IPS-15b (cell line): Measurements from ENCODE around the gene PRODH.
"Not testable (repeated sequence)": the region's sequence is repeated elsewhere in the genome, so short reads cannot be mapped to it uniquely, and the experiment has no call there.

ENCODE experiments used
- H3K27me3 ChIP-seq: one replicate; pipeline ENCODE4 v1.6.1; 2013; ENCODE audit warnings: low read length; ENCODE audit not compliant: control insufficient read depth, insufficient read depth
- H3K36me3 ChIP-seq: one replicate; pipeline ENCODE4 v1.6.1; 2013; ENCODE audit warnings: low read length; ENCODE audit not compliant: control insufficient read depth, insufficient read depth
- H3K4me1 ChIP-seq: one replicate; pipeline ENCODE4 v1.6.1; 2013; ENCODE audit warnings: mild to moderate bottlenecking, low read length; ENCODE audit not compliant: control insufficient read depth, insufficient read depth
- H3K4me3 ChIP-seq: one replicate; pipeline ENCODE4 v1.5.1; 2013; ENCODE audit warnings: low read depth, low read length
- H3K9ac ChIP-seq: one replicate; pipeline ENCODE4 v1.6.1; 2013; ENCODE audit warnings: low read depth, mild to moderate bottlenecking, low read length
- H3K9me3 ChIP-seq: one replicate; pipeline ENCODE4 v1.6.1; 2013; ENCODE audit warnings: mild to moderate bottlenecking, low read length; ENCODE audit not compliant: control insufficient read depth, insufficient read depth

PRODH gene

GRCh38 chr22:18957621-18958320 is 21.7 kb upstream of the PRODH start:
- not testable (repeated sequence) for H3K4me3 ChIP-seq, H3K9me3 ChIP-seq, H3K9ac ChIP-seq, H3K4me1 ChIP-seq, H3K27me3 ChIP-seq, H3K36me3 ChIP-seq

- not testable (repeated sequence) for H3K4me3 ChIP-seq, H3K4me1 ChIP-seq, H3K9ac ChIP-seq, H3K27me3 ChIP-seq, H3K36me3 ChIP-seq, H3K9me3 ChIP-seq
Measured at GRCh38 chr22:18956956-18957355, 20.9 kb upstream of the PRODH start.

- not testable (repeated sequence) for H3K36me3 ChIP-seq, H3K27me3 ChIP-seq, H3K4me3 ChIP-seq, H3K9ac ChIP-seq, H3K9me3 ChIP-seq, H3K4me1 ChIP-seq
Measured at GRCh38 chr22:18956121-18956895, 20.2 kb upstream of the PRODH start.

- H3K9me3 ChIP-seq: no peaks in the 10 kb centered on the region
- H3K27me3 ChIP-seq: no peaks in the 10 kb centered on the region
- H3K36me3 ChIP-seq: no peaks in the 10 kb centered on the region
- no peak overlapping the region for H3K9ac ChIP-seq
- no peaks in the 10 kb centered on the region for H3K4me1 ChIP-seq
- no peak overlapping the region for H3K4me3 ChIP-seq
Measured at GRCh38 chr22:18955696-18956095, 19.6 kb upstream of the PRODH start.

GRCh38 chr22:18954990-18955571 is 19.0 kb upstream of the PRODH start:
- H3K4me3 ChIP-seq: no peak overlapping the region

GRCh38 chr22:18954303-18954989 is 18.4 kb upstream of the PRODH start:
- H3K36me3 ChIP-seq, H3K27me3 ChIP-seq, H3K4me3 ChIP-seq, H3K4me1 ChIP-seq, H3K9ac ChIP-seq, H3K9me3 ChIP-seq: not testable (repeated sequence)

More at GRCh38 chr22:18954990-18955571, 19.0 kb upstream of the PRODH start:
- Histone ChIP-seq H3K4me1 (no peaks in the 10 kb centered on the region), H3K9ac (no peak overlapping the region), H3K36me3 (no peaks in the 10 kb centered on the region), H3K9me3 (no peaks in the 10 kb centered on the region), H3K27me3 (no peaks in the 10 kb centered on the region)

- H3K4me3 ChIP-seq, H3K27me3 ChIP-seq, H3K4me1 ChIP-seq, H3K9ac ChIP-seq, H3K9me3 ChIP-seq, H3K36me3 ChIP-seq: not testable (repeated sequence)
Measured at GRCh38 chr22:18953128-18953527, 17.0 kb upstream of the PRODH start.

- Histone ChIP-seq H3K4me1 (no peaks in the 10 kb centered on the region), H3K9ac (no peak overlapping the region), H3K27me3 (no peaks in the 10 kb centered on the region), H3K36me3 (peaks cover 2% of the 10 kb centered on the region), H3K4me3 (no peak overlapping the region), H3K9me3 (no peaks in the 10 kb centered on the region)
Measured at GRCh38 chr22:18952022-18952421, 15.9 kb upstream of the PRODH start.

- H3K36me3 ChIP-seq: peaks cover 2% of the 10 kb centered on the region
- no peaks in the 10 kb centered on the region for H3K9me3 ChIP-seq
- H3K27me3 ChIP-seq: no peaks in the 10 kb centered on the region
- H3K4me3 ChIP-seq: no peak overlapping the region
- no peak overlapping the region for H3K9ac ChIP-seq
- H3K4me1 ChIP-seq: no peaks in the 10 kb centered on the region
Measured at GRCh38 chr22:18950141-18950540, 14.0 kb upstream of the PRODH start.

GRCh38 chr22:18947905-18948304 is 11.8 kb upstream of the PRODH start:
- peaks cover 2% of the 10 kb centered on the region for H3K36me3 ChIP-seq
- H3K9me3 ChIP-seq: no peaks in the 10 kb centered on the region
- no peaks in the 10 kb centered on the region for H3K27me3 ChIP-seq
- peak overlapping the region; percentile 60 for H3K9ac ChIP-seq
- no peaks in the 10 kb centered on the region for H3K4me1 ChIP-seq
- no peak overlapping the region for H3K4me3 ChIP-seq

GRCh38 chr22:18947105-18947504 is 11.0 kb upstream of the PRODH start:
- H3K4me1 ChIP-seq, H3K9me3 ChIP-seq, H3K36me3 ChIP-seq, H3K27me3 ChIP-seq, H3K9ac ChIP-seq, H3K4me3 ChIP-seq: not testable (repeated sequence)
